GM12874 (cell line): Measurements from ENCODE around the gene SUFU.

Experiments used
- CTCF ChIP-seq: IDR thresholded peaks from 2 replicates; pipeline ENCODE4 v1.5.1; 2011; ENCODE audit warnings: low read depth, mild to moderate bottlenecking, control low read depth, low read length, moderate library complexity; ENCODE audit not compliant: insufficient read depth

The SUFU gene

GRCh38 chr10:102602272-102603045 is 98.7 kb downstream of the SUFU start:
- TF ChIP-seq CTCF: no peak

- TF ChIP-seq CTCF: no peak
These were observed 100.2 kb downstream of the SUFU start for GRCh38 chr10:102603946-102604345.

- TF ChIP-seq CTCF: no peak
These were observed 100.7 kb downstream of the SUFU start for GRCh38 chr10:102604439-102604841.

- TF ChIP-seq CTCF: no peak
These were observed 101.9 kb downstream of the SUFU start for GRCh38 chr10:102605712-102606111.

- no peak for TF ChIP-seq CTCF
These were observed 104.7 kb downstream of the SUFU start for GRCh38 chr10:102608487-102608886.

- TF ChIP-seq CTCF: no peak
These were observed 106.7 kb downstream of the SUFU start for GRCh38 chr10:102610441-102610887.

GRCh38 chr10:102611514-102612087 is 107.8 kb downstream of the SUFU start:
- TF ChIP-seq CTCF: no peak
